Vagina (tissue), 2 donors: ENCODE results near the gene PPFIA1.

Experiments
- POLR2A ChIP-seq, 2 donors: fragments of 450-650 bp; IDR thresholded peaks; one replicate each; pipeline ENCODE4 v1.6.1; 2017; ENCODE audit warnings: antibody characterized with exemption in 2 of 2, mild to moderate bottlenecking in 2 of 2, moderate library complexity in 2 of 2
- POLR2AphosphoS5 ChIP-seq, 2 donors: sonication (generic); formaldehyde crosslinking; IDR thresholded peaks; one replicate each; pipeline ENCODE4 v1.9.0; 2017; ENCODE audit warnings: antibody characterized with exemption in 2 of 2, mild to moderate bottlenecking in 2 of 2, low read depth in 1 of 2; ENCODE audit not compliant: insufficient read depth in 1 of 2
- TF ChIP-seq, protein P1 (sequence below), 3 experiments: fragments of 450-650 bp in 2 of 3; fragments of 200-600 bp in 1 of 3; sonication (generic) in 1 of 3; IDR thresholded peaks; one replicate each; pipeline ENCODE4 v1.5.1; 2017 to 2019; ENCODE audit warnings: antibody characterized with exemption in 3 of 3, mild to moderate bottlenecking in 2 of 3, moderate library complexity in 2 of 3

- TF ChIP-seq, protein P1, sequence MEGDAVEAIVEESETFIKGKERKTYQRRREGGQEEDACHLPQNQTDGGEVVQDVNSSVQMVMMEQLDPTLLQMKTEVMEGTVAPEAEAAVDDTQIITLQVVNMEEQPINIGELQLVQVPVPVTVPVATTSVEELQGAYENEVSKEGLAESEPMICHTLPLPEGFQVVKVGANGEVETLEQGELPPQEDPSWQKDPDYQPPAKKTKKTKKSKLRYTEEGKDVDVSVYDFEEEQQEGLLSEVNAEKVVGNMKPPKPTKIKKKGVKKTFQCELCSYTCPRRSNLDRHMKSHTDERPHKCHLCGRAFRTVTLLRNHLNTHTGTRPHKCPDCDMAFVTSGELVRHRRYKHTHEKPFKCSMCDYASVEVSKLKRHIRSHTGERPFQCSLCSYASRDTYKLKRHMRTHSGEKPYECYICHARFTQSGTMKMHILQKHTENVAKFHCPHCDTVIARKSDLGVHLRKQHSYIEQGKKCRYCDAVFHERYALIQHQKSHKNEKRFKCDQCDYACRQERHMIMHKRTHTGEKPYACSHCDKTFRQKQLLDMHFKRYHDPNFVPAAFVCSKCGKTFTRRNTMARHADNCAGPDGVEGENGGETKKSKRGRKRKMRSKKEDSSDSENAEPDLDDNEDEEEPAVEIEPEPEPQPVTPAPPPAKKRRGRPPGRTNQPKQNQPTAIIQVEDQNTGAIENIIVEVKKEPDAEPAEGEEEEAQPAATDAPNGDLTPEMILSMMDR (IDR thresholded peaks at IDR 0.05) = no peak
- TF ChIP-seq POLR2A (IDR thresholded peaks at IDR 0.05) (no peak), POLR2AphosphoS5 (IDR thresholded peaks at IDR 0.05; ENCODE audit: insufficient read depth in 1 of 2, low read depth in 1 of 2) (no peak)
Measured at GRCh38 chr11:70415191-70415590, 144.7 kb downstream of the PPFIA1 start.
